Measurements from ENCODE around the gene RASGRF1.

DNA sequence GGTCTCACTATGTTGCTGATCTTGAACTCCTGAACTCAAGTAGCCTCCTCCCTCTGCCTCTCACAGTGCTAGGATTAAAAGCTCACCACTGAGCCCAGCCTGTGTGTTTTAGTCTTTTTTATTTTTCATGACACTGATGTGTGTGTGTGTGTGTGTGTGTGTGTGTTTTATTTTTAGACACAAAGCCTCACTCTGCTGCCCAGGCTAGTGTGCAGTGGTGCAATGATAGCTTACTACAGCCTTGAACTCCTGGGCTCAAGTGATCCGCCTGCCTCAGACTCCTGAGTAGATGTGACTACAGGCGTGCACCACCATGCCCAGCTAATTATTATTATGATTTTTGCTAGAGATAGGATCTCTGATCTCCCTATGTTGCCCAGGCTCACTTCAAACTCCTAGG, 122.5 kb downstream of the RASGRF1 start:
- TF ChIP-seq POLR2A (IDR thresholded peaks at IDR 0.05; ENCODE audit: low read depth, low read length) (no peak), TAF1 (IDR thresholded peaks at IDR 0.05; ENCODE audit: borderline replicate concordance, low read depth, low read length) (no peak), POLR2AphosphoS5 (IDR thresholded peaks at IDR 0.05; ENCODE audit: low read depth, low read length) (no peak)

All from GM12892 (cell line).